Prostate gland (tissue), 2 donors: ENCODE measurements around the gene SCARB1. TPM values are rescaled to one million over a fixed set of nuclear protein-coding genes. Genes with fewer than 3 reads are reported as not detected.
A peak's percentile ranks its signal among the peaks of the same experiment; 100 is the strongest.

ENCODE experiments used
- DNase-seq: peaks from one replicate; pipeline ENCODE4 v3.0.0-alpha.2; 2019; ENCODE audit warnings: low spot score
- H3K27ac ChIP-seq, 2 donors: fragments of 200-600 bp; sonication (generic); 2 replicates each; pipeline ENCODE4 v1.5.1; 2017 to 2019
- H3K27me3 ChIP-seq: fragments of 200-600 bp; sonication (generic); replicated peaks from 2 replicates; pipeline ENCODE4 v1.5.1; 2019; ENCODE audit not compliant: insufficient read depth
- H3K36me3 ChIP-seq, 2 donors: fragments of 200-600 bp; sonication (generic); 1 replicate in 1 of 2; 2 replicates in 1 of 2; pipeline versions ENCODE4 v1.5.1 to v1.8.1; 2017 to 2019
- H3K4me1 ChIP-seq: fragments of 200-600 bp; sonication (generic); replicated peaks from 2 replicates; pipeline ENCODE4 v1.5.1; 2019
- H3K4me3 ChIP-seq, 2 donors: fragments of 200-600 bp; sonication (generic); 2 replicates each; pipeline ENCODE4 v1.5.1; 2017 to 2019
- H3K9me3 ChIP-seq: fragments of 200-600 bp; sonication (generic); 2 replicates; pipeline ENCODE4 v1.5.1; 2017
- CTCF ChIP-seq, 4 experiments: fragments of 200-600 bp in 2 of 4; fragments of 450-650 bp in 2 of 4; sonication (generic) in 2 of 4; IDR thresholded peaks; 1 replicate in 3 of 4; 2 replicates in 1 of 4; pipeline ENCODE4 v1.5.1; 2016 to 2019; ENCODE audit warnings: antibody characterized with exemption in 4 of 4, mild to moderate bottlenecking in 2 of 4, moderate library complexity in 2 of 4
- POLR2A ChIP-seq: fragments of 450-650 bp; IDR thresholded peaks from one replicate; pipeline ENCODE4 v1.6.1; 2016; ENCODE audit warnings: antibody characterized with exemption, mild to moderate bottlenecking
- POLR2AphosphoS5 ChIP-seq: sonication (generic); formaldehyde crosslinking; IDR thresholded peaks from one replicate; pipeline ENCODE4 v1.6.1; 2017; ENCODE audit warnings: antibody characterized with exemption
- WGBS: methylation state at CpG from one replicate; pipeline ENCODE4 v1.1.5; 2018; 5-methylcytosine and 5-hydroxymethylcytosine counted together
- intact Hi-C: fragments of 100-400 bp; cut with DNase I; formaldehyde crosslinking; loops from one replicate; pipeline ENCODE4 v1.14.2; 2022
- total RNA-seq, 2 donors: library from RNA; depleted of rRNA; stranded (reverse); fragments of >200 nt; gene quantifications; one replicate each; pipeline ENCODE4 v1.1.0, GENCODE V29; 2016

Gene SCARB1
- total RNA-seq, 2 donors from 2014 or later: 28.0 to 44.4 TPM

GRCh38 chr12:124837958-124838803 is 25.5 kb downstream of the SCARB1 start:
- Histone ChIP-seq H3K4me3 (no peak overlapping the region), H3K27ac (peak overlapping the region; percentile 52 to 64), H3K4me1 (no peaks in the 10 kb centered on the region), H3K27me3 (no peaks in the 10 kb centered on the region), H3K36me3 (no peaks in the 10 kb centered on the region), H3K9me3 (no peaks in the 10 kb centered on the region)
- peak; percentile 87 for DNase-seq
- 28% methylated on average over 16 of the region's 16 CpGs for WGBS
- TF ChIP-seq POLR2AphosphoS5 (peak; percentile 80), CTCF (IDR thresholded peaks at IDR 0.05) (no peak)
- intact Hi-C loops: no loop called here

- peak overlapping the region; percentile 52 to 64 for H3K27ac ChIP-seq
- 69% methylated on average over 4 of the region's 4 CpGs for WGBS
- H3K9me3 ChIP-seq: no peaks in the 10 kb centered on the region
These were observed 26.3 kb downstream of the SCARB1 start for GRCh38 chr12:124837249-124837897.

GRCh38 chr12:124836759-124837158 is 26.9 kb downstream of the SCARB1 start:
- Histone ChIP-seq H3K27me3 (no peaks in the 10 kb centered on the region), H3K4me1 (no peaks in the 10 kb centered on the region), H3K36me3 (no peaks in the 10 kb centered on the region), H3K4me3 (no peak overlapping the region), H3K27ac (no peak overlapping the region), H3K9me3 (no peaks in the 10 kb centered on the region)
- intact Hi-C loops: no loop called here
- no peak for DNase-seq
- TF ChIP-seq CTCF (IDR thresholded peaks at IDR 0.05): no peak
- no peak for TF ChIP-seq POLR2AphosphoS5
- TF ChIP-seq POLR2A: no peak
- 87% methylated on average over 6 of the region's 6 CpGs for WGBS

More at GRCh38 chr12:124837249-124837897, 26.3 kb downstream of the SCARB1 start:
- no peak for DNase-seq
- Histone ChIP-seq H3K36me3 (no peaks in the 10 kb centered on the region), H3K4me1 (no peaks in the 10 kb centered on the region), H3K4me3 (no peak overlapping the region), H3K27me3 (no peaks in the 10 kb centered on the region)
- intact Hi-C loops: no loop called here
- no peak for TF ChIP-seq POLR2A
- no peak for TF ChIP-seq CTCF (IDR thresholded peaks at IDR 0.05)
- TF ChIP-seq POLR2AphosphoS5: no peak

GRCh38 chr12:124835656-124836410 is 27.8 kb downstream of the SCARB1 start:
- intact Hi-C loops: no loop called here
- H3K27me3 ChIP-seq: no peaks in the 10 kb centered on the region
- no peaks in the 10 kb centered on the region for H3K9me3 ChIP-seq
- no peak overlapping the region for H3K27ac ChIP-seq
- 78% methylated on average over 17 of the region's 17 CpGs for whole genome bisulfite sequencing
- no peaks in the 10 kb centered on the region for H3K36me3 ChIP-seq
- TF ChIP-seq POLR2AphosphoS5 (no peak), CTCF (IDR thresholded peaks at IDR 0.05) (no peak), POLR2A (no peak)
- DNase-seq: no peak
- H3K4me3 ChIP-seq: no peak overlapping the region
- no peaks in the 10 kb centered on the region for H3K4me1 ChIP-seq
